Omental fat pad (tissue), 4 donors: ENCODE measurements around the gene C8A. TPM values are rescaled to one million over a fixed set of nuclear protein-coding genes. Genes with fewer than 3 reads are reported as not detected.

Source experiments
- ATAC-seq: fragments of 150-250 bp; one replicate; pipeline ENCODE4 v1.9.1; 2016; ENCODE audit warnings: mild to moderate bottlenecking, moderate library complexity; ENCODE audit not compliant: low FRiP score
- DNase-seq: peaks from one replicate; pipeline ENCODE4 v3.0.0-alpha.2; 2019; ENCODE audit warnings: low spot score
- CTCF ChIP-seq, 3 donors: fragments of 450-650 bp; IDR thresholded peaks; one replicate each; pipeline ENCODE4 v1.5.1; 2016 to 2017; ENCODE audit warnings: antibody characterized with exemption in 3 of 3, mild to moderate bottlenecking in 3 of 3, moderate library complexity in 2 of 3
- total RNA-seq, 4 donors: library from RNA; depleted of rRNA; stranded (reverse); fragments of >200 nt; gene quantifications; one replicate each; pipeline ENCODE4 v1.1.0, GENCODE V29; 2016

C8A gene
- total RNA-seq, 4 donors from 2014 or later: not detected

GRCh38 chr1:56910441-56910985 is 55.9 kb downstream of the C8A start:
- no peak for TF ChIP-seq CTCF (IDR thresholded peaks at IDR 0.05)
- ATAC-seq (no peak), DNase-seq (no peak)

GRCh38 chr1:56911098-56911938 is 56.7 kb downstream of the C8A start:
- ATAC-seq: no peak
- TF ChIP-seq CTCF (IDR thresholded peaks at IDR 0.05): no peak
- DNase-seq: no peak

- no peak for DNase-seq
- TF ChIP-seq CTCF (IDR thresholded peaks at IDR 0.05): no peak
- no peak for ATAC-seq
These were observed 57.7 kb downstream of the C8A start for GRCh38 chr1:56912325-56912724.

GRCh38 chr1:56915960-56916359 is 61.4 kb downstream of the C8A start:
- ATAC-seq (no peak), DNase-seq (no peak)
- no peak for TF ChIP-seq CTCF (IDR thresholded peaks at IDR 0.05)

- no peak for ATAC-seq
- no peak for TF ChIP-seq CTCF (IDR thresholded peaks at IDR 0.05)
- no peak for DNase-seq
These were observed 62.0 kb downstream of the C8A start for GRCh38 chr1:56916630-56917029.

- ATAC-seq: no peak
- no peak for TF ChIP-seq CTCF (IDR thresholded peaks at IDR 0.05)
- DNase-seq: no peak
These were observed 62.8 kb downstream of the C8A start for GRCh38 chr1:56917356-56917755.

- ATAC-seq (no peak), DNase-seq (no peak)
- TF ChIP-seq CTCF (IDR thresholded peaks at IDR 0.05): no peak
These were observed 66.0 kb downstream of the C8A start for GRCh38 chr1:56920591-56921001.
